Measurements from ENCODE around the gene CXCR4. TPM values are rescaled to one million over a fixed set of nuclear protein-coding genes. Genes with fewer than 3 reads are reported as not detected.

The CXCR4 gene
- total and polyA plus RNA-seq, 12 donors = 21.9 to 344 (median 78.6) TPM

GRCh38 chr2:136067897-136068580 lies 49.9 kb downstream of the CXCR4 start:
- H3K36me3 ChIP-seq (replicated peaks in 1 of 2) = no peaks in the 10 kb centered on the region
- H3K4me1 ChIP-seq (replicated peaks in 1 of 2) = no peaks in the 10 kb centered on the region
- no peak for DNase-seq
- WGBS, 4 donors = 67 to 78% (median 75%) methylated on average over 11 of the region's 11 CpGs
- H3K27ac ChIP-seq = no peak overlapping the region
- no peak overlapping the region for H3K4me3 ChIP-seq
- TF ChIP-seq CTCF (IDR thresholded peaks at IDR 0.05) (no peak), POLR2A (IDR thresholded peaks at IDR 0.05) (no peak)
- no peaks in the 10 kb centered on the region for H3K9me3 ChIP-seq (replicated peaks in 1 of 3)
- no peaks in the 10 kb centered on the region for H3K27me3 ChIP-seq
- intact Hi-C loops (cut with DNase I) = no loop called here

GRCh38 chr2:136067459-136067858 lies 50.5 kb downstream of the CXCR4 start:
- DNase-seq = no peak
- Histone ChIP-seq H3K9me3 (replicated peaks in 1 of 3) (no peaks in the 10 kb centered on the region), H3K27me3 (no peaks in the 10 kb centered on the region), H3K36me3 (replicated peaks in 1 of 2) (no peaks in the 10 kb centered on the region), H3K4me1 (replicated peaks in 1 of 2) (no peaks in the 10 kb centered on the region), H3K4me3 (no peak overlapping the region), H3K27ac (no peak overlapping the region)
- intact Hi-C loops (cut with DNase I) = no loop called here
- TF ChIP-seq CTCF (IDR thresholded peaks at IDR 0.05) = no peak
- 83 to 89% (median 87%) methylated on average over 10 of the region's 10 CpGs for WGBS, 4 donors

DNA sequence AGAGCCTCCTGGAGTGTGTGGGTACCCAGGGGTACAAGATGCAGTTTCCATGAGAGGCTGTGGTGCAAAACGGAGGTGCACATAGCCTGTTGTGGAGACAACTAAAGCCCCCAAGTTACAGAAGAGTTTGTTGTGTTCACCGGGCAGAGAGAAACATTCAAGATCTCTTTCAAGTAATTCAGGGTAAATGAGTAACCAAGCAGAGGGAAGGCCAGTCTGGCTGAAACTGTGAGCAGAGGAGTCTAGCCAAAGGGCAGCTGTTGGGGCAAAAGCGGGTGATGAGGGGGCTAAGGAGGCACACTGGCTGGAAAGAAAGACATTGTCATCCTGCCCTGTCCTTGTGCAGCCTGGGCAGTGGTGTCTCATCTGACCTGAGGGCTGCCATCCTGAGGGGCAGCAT lies 52.0 kb downstream of the CXCR4 start:
- intact Hi-C loops (cut with DNase I) = no loop called here
- DNase-seq = no peak
- no peak overlapping the region for H3K4me3 ChIP-seq
- H3K27ac ChIP-seq = no peak overlapping the region
- no peaks in the 10 kb centered on the region for H3K27me3 ChIP-seq
- no peaks in the 10 kb centered on the region for H3K4me1 ChIP-seq (replicated peaks in 1 of 2)
- TF ChIP-seq POLR2A (IDR thresholded peaks at IDR 0.05) (no peak), CTCF (IDR thresholded peaks at IDR 0.05) (no peak)
- H3K36me3 ChIP-seq (replicated peaks in 1 of 2) = no peaks in the 10 kb centered on the region
- 81 to 89% (median 83%) methylated on average over 3 of the region's 3 CpGs for WGBS, 4 donors
- H3K9me3 ChIP-seq (replicated peaks in 1 of 3) = no peaks in the 10 kb centered on the region

GRCh38 chr2:136065384-136065783 lies 52.6 kb downstream of the CXCR4 start:
- Histone ChIP-seq H3K4me1 (replicated peaks in 1 of 2) (no peaks in the 10 kb centered on the region), H3K4me3 (no peak overlapping the region), H3K36me3 (replicated peaks in 1 of 2) (no peaks in the 10 kb centered on the region), H3K27ac (no peak overlapping the region), H3K27me3 (no peaks in the 10 kb centered on the region), H3K9me3 (replicated peaks in 1 of 3) (no peaks in the 10 kb centered on the region)
- TF ChIP-seq CTCF (IDR thresholded peaks at IDR 0.05) = no peak
- TF ChIP-seq POLR2A (IDR thresholded peaks at IDR 0.05) = no peak
- intact Hi-C loops (cut with DNase I) = no loop called here
- 31 to 51% (median 35%) methylated on average over 2 of the region's 2 CpGs for WGBS, 4 donors
- DNase-seq = no peak

Other genes starting within 250 kb of the CXCR4 start
- gene MCM6, start 241.7 kb downstream of the CXCR4 start, total RNA-seq = 10 to 100 TPM in 5 of 9 donors, 1 to 10 TPM in 4; 3.6 to 18.9 (median 10.4) TPM
- gene MCM6, start 241.7 kb downstream of the CXCR4 start, polyA plus RNA-seq = 10 to 100 TPM in 1 of 3 donors, 1 to 10 TPM in 2; 3.4 to 11.5 (median 3.7) TPM
- gene DARS1, start 132.5 kb downstream of the CXCR4 start, total RNA-seq = 100 to 1,000 TPM in 1 of 9 donors, 10 to 100 TPM in 8; 50.6 to 112 (median 72.7) TPM
- 100 to 1,000 TPM in 2 of 3 donors, 10 to 100 TPM in 1; 94.3 to 159 (median 146) TPM for gene DARS1, start 132.5 kb downstream of the CXCR4 start, polyA plus RNA-seq